HG03175 (cell line): ENCODE measurements around the gene CES5A.
"Not testable (repeated sequence)": the region's sequence is repeated elsewhere in the genome, so short reads cannot be mapped to it uniquely, and the experiment has no call there.

Source experiments
- ATAC-seq: cut with Tn5 transposase; IDR thresholded peaks from one replicate; pipeline ENCODE4 v1.9.1; 2021; ENCODE audit warnings: mild to moderate bottlenecking, moderate library complexity; ENCODE audit not compliant: unreplicated experiment

CES5A gene

GRCh38 chr16:55832425-55832772, 42.8 kb downstream of the CES5A start:
- ATAC-seq = no peak

GRCh38 chr16:55830658-55831294, 44.4 kb downstream of the CES5A start:
- ATAC-seq = no peak

GRCh38 chr16:55829232-55829631, 45.9 kb downstream of the CES5A start:
- ATAC-seq = not testable (repeated sequence)

DNA sequence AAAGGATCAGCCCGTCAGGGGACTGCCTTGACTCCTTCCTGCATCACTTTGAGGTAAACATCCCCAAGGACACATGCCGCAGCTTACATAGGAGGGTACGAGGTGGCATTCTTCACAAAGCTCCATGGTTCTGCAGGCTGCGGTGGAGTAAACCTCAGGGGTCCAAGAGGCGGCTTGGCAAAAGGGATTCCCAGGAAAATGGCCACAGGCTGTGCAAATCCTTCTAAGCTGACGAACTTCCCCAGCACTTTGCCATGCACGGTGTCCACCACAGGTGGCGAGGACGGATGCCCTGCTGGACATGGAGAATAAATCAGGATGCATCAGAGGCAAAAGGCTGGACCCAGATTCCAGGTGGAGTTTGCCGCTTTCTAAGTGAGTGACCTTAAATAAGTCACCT, 46.5 kb downstream of the CES5A start:
- ATAC-seq = no peak

GRCh38 chr16:55825115-55825728, 50.0 kb downstream of the CES5A start:
- ATAC-seq = no peak

DNA sequence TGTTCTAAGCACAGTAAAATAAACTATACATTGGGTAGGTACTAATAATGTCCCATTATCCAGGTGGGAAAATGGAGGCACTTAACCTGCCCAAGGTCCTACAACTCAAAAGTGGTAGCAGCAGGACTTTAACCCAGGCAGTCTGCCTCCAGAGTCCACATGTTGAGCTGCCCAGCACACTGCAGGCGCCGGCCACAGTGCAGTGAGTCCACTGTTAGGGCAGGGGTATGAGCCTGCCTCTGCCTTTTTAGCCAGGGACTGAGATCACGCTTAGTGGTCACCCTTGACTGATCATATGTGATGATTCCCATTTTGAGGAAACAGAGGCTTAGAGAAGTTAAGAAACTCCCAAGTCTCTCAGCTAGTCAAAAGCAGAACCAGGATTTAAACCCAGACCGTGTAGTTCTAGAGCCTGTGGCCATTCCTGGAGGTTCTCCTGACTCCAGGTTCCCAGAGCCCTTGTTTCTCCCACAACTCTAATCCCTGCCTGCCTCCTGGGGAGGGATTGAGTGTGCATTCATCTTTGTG, 50.6 kb downstream of the CES5A start:
- no peak for ATAC-seq

- ATAC-seq = no peak
These were observed 52.8 kb downstream of the CES5A start for GRCh38 chr16:55822280-55822810.

- ATAC-seq = no peak
These were observed 54.0 kb downstream of the CES5A start for GRCh38 chr16:55821210-55821609.

GRCh38 chr16:55820615-55821014, 54.6 kb downstream of the CES5A start:
- no peak for ATAC-seq

- ATAC-seq = no peak
These were observed 57.8 kb downstream of the CES5A start for GRCh38 chr16:55817236-55817912.

DNA sequence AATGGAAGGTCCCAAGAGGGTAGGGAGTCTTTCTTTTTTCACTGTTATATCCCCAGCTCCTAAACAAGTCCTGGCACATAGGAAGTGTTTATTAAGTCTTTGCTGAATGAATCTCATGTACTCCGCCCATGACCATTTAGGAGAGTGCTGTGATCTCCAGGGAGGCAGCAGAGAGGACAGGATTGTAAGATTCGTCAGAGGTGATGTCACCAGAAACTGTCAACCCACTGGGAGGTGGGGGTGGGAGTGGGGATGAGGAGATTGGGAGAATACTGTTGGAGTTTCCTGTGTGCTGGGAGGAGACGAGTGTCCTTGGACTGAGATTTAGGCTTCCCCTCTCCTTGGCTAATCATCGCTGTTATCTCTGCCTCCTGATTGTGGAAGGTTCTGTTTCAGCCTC, 59.0 kb downstream of the CES5A start:
- ATAC-seq = not testable (repeated sequence)

- ATAC-seq = no peak
These were observed 59.9 kb downstream of the CES5A start for GRCh38 chr16:55815320-55815719.

DNA sequence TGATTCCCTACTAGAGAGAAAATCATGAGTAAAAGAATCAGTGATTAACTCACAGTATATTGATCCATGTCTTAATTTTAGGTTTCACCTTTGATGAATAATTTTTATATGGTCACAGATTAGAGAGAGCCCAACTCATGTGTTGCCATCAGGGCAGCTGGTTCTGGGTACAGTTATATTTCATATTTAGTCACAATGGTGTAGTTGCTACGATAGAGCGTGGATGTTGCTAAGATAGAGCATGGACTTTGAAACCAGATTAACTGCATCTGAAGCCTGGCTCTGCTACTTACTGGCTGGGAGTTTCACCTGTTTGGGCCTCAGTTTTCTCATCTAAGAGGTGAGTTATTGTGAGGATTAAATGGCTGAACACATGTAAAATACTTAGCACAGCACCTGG, 61.0 kb downstream of the CES5A start:
- ATAC-seq = not testable (repeated sequence)

- not testable (repeated sequence) for ATAC-seq
These were observed 61.4 kb downstream of the CES5A start for GRCh38 chr16:55813730-55814129.

GRCh38 chr16:55812951-55813350, 62.2 kb downstream of the CES5A start:
- no peak for ATAC-seq

DNA sequence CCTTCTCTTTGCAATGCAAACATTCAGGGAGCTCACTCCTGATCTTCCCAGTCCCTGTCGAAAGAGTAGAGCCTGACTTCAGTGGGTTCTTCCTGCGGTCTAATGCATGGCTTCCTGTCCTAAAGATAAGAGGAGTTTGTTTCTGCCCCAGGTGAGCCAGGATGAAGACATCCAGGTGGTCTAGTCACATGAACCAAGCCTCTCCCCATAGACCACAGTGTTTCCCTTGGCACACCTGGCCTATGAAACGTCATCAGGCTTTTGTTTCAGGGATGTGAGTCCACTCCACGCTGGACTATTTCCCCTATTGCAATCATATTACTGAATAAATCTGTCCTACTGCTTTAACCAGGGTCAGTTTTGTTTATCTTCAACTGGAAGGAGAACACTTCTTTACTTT, 63.4 kb downstream of the CES5A start:
- ATAC-seq = no peak

GRCh38 chr16:55810451-55810961, 64.7 kb downstream of the CES5A start:
- no peak for ATAC-seq

DNA sequence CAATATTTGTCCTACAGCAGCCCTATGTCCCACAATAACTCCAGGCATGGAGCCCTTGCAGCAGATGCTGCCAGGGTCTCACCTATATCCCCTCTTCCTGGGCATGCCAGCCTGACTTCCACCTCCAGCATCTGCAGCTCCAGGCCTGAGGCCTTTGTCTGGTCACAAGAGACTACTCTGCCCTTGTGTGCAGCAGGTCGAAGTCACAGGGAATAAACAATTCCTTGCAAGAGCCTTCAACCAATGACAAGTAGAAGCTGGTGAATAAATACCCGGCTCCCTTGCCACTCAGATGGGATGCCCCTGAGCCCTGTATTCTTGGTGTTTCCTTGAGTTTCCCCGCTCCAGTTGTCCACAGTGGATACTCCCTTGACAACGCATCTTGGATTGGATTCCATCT, 65.3 kb downstream of the CES5A start:
- ATAC-seq = no peak

DNA sequence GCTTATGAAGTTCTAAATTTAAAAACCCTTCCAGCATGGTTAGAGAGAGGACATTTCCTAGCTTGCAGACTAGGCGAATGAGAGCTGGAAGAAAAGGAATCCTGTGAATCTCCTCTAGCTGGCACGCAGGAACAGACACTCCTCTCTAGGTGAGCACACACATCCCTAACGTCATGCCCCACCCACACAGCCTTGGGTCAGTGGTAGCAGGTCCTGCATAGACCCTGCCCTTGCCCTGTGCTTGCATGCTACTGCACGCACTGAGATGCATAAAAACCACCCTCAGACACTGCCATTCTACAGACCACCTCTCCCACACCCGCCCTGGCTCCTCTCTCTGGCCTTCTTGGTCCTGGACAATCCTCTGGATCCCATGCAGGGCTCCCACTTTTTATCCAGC, 65.8 kb downstream of the CES5A start:
- ATAC-seq = no peak

DNA sequence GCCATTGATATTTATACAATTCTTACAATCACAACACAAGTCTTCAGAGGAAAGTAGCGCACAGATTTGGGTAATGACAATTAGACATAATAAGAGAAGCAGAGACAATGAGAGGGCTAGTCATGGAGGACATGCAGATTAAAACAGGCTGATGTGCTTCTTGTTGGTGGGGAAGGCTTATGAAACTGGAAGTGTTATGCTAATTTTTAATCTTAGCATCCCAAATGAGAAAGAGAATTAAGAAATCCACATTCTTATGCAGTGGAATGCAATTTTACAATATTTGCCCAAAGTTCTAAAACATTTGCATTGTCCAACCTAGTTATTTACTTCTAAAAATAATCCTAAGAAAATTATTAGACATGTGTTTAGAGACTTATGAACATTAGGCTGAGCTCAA, 66.9 kb downstream of the CES5A start:
- ATAC-seq = not testable (repeated sequence)

DNA sequence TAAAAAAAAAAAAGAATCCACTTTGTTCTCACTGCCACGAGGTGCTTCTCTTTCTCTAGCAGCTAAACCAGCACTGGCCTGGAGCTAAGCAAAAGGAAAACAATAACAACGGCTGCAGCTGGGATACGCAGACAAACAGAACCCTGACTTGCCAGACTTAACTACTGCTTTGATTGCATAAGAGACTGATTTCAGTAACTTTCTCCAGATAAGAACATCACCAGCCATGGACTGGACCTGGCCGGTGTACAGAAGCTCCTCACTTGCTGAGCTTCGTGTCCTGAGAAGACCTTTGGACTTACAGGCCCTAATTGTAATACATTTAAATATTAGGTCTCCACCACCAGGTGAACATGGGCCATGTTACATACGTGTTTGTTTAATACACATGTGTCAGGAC, 70.1 kb downstream of the CES5A start:
- not testable (repeated sequence) for ATAC-seq

DNA sequence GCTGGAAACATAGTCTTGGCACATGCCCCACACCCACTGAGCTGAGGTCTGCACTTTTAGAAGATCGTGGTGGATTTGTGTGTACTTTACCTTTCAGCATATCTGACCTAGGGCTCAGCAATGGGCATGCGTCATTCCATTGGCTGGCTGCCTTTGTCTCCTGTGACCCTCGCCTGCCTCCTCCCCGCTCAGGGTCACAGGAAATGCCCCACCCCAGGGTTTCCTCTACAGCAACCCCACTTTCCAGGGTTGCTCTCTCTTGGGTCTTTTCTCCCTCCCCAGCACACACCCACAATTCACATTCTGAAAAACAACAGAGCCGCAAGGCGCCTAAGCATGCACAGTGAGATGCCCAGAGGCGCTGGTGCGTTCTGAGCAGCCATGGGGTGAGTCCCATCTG, 71.5 kb downstream of the CES5A start:
- not testable (repeated sequence) for ATAC-seq
